Loucy (cell line): ENCODE data around the gene NRG2.

ENCODE experiments used
- H2AFZ ChIP-seq: fragments of 200-600 bp; sonication (generic); 2 replicates; pipeline ENCODE4 v1.6.0; 2016; ENCODE audit warnings: antibody characterized with exemption, mild to moderate bottlenecking, low read length, moderate library complexity
- H3F3A ChIP-seq: fragments of 200-600 bp; 2 replicates; pipeline ENCODE4 v1.6.0; 2016; ENCODE audit warnings: antibody characterized with exemption, low read depth, mild to moderate bottlenecking
- H3K27me3 ChIP-seq: fragments of 200-600 bp; sonication (generic); 2 replicates; pipeline ENCODE4 v1.6.1; 2014; ENCODE audit warnings: low read length, mild to moderate bottlenecking; ENCODE audit not compliant: insufficient read depth, poor library complexity, severe bottlenecking
- H3K36me3 ChIP-seq: fragments of 200-600 bp; sonication (generic); 2 replicates; pipeline ENCODE4 v1.6.1; 2016; ENCODE audit warnings: low read length; ENCODE audit not compliant: insufficient read depth
- H3K4me1 ChIP-seq: fragments of 200-600 bp; sonication (generic); 2 replicates; pipeline ENCODE4 v1.5.1; 2014; ENCODE audit warnings: low read length, mild to moderate bottlenecking; ENCODE audit not compliant: insufficient read depth, poor library complexity, severe bottlenecking
- H3K4me2 ChIP-seq: fragments of 200-600 bp; sonication (generic); 2 replicates; pipeline ENCODE4 v1.6.0; 2014; ENCODE audit warnings: antibody characterized with exemption, low read length, low read depth, mild to moderate bottlenecking; ENCODE audit not compliant: poor library complexity, severe bottlenecking
- H3K4me3 ChIP-seq: fragments of 200-600 bp; sonication (generic); 2 replicates; pipeline ENCODE4 v1.5.1; 2014; ENCODE audit warnings: low read length, mild to moderate bottlenecking, mixed read lengths; ENCODE audit not compliant: poor library complexity, severe bottlenecking
- H3K79me2 ChIP-seq: fragments of 200-600 bp; sonication (generic); 2 replicates; pipeline ENCODE4 v1.6.1; 2014; ENCODE audit warnings: low read length; ENCODE audit not compliant: insufficient read depth
- H3K9ac ChIP-seq: fragments of 200-600 bp; sonication (generic); 2 replicates; pipeline ENCODE4 v1.6.0; 2014; ENCODE audit warnings: mild to moderate bottlenecking, low read depth, low read length, moderate library complexity; ENCODE audit not compliant: poor library complexity, severe bottlenecking
- H3K9me2 ChIP-seq: fragments of 200-600 bp; sonication (generic); replicated peaks from 2 replicates; pipeline ENCODE4 v1.6.1; 2016; ENCODE audit warnings: low read depth, low read length, mixed read lengths
- H3K9me3 ChIP-seq: fragments of 200-600 bp; sonication (generic); 2 replicates; pipeline ENCODE4 v1.6.1; 2014; ENCODE audit warnings: mild to moderate bottlenecking, antibody characterized with exemption, low read length, low read depth; ENCODE audit not compliant: insufficient read depth
- H4K20me1 ChIP-seq: fragments of 200-600 bp; sonication (generic); 2 replicates; pipeline ENCODE4 v1.6.0; 2014; ENCODE audit warnings: antibody characterized with exemption, low read length, mild to moderate bottlenecking; ENCODE audit not compliant: insufficient read depth, poor library complexity, severe bottlenecking
- EZH2phosphoT487 ChIP-seq: fragments of 200-600 bp; IDR thresholded peaks from 2 replicates; pipeline ENCODE4 v1.6.1; 2018; ENCODE audit warnings: antibody characterized with exemption, mild to moderate bottlenecking, moderate library complexity, borderline replicate concordance
- TF ChIP-seq, protein P1 (sequence below): fragments of 200-600 bp; sonication (generic); conservative IDR thresholded peaks from 2 replicates; pipeline ENCODE4 v1.5.1; 2014; ENCODE audit warnings: mild to moderate bottlenecking, antibody characterized with exemption, low read length

Gene NRG2

DNA sequence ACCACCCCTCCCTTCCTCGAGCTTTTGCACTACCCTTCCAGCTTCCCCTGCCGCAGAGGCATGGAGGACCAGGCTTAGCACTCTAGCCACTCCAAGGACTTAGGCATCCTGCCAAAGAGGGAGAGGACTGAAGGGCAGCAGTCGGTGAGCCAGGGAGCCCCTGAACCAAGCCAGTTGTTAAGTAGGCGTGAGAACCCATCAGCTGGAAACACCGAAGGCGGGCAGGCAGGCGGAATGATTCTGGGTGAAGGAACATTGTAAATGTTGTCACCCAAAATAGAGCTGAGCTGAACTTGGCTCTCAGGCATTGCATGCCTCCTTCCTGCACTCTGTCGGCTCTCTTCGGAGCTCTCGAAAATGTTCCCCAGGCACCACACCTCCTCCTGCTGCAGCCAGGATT, 42.8 kb downstream of the NRG2 start:
- no peak for TF ChIP-seq EZH2phosphoT487
- TF ChIP-seq, protein P1, sequence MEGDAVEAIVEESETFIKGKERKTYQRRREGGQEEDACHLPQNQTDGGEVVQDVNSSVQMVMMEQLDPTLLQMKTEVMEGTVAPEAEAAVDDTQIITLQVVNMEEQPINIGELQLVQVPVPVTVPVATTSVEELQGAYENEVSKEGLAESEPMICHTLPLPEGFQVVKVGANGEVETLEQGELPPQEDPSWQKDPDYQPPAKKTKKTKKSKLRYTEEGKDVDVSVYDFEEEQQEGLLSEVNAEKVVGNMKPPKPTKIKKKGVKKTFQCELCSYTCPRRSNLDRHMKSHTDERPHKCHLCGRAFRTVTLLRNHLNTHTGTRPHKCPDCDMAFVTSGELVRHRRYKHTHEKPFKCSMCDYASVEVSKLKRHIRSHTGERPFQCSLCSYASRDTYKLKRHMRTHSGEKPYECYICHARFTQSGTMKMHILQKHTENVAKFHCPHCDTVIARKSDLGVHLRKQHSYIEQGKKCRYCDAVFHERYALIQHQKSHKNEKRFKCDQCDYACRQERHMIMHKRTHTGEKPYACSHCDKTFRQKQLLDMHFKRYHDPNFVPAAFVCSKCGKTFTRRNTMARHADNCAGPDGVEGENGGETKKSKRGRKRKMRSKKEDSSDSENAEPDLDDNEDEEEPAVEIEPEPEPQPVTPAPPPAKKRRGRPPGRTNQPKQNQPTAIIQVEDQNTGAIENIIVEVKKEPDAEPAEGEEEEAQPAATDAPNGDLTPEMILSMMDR, result no peak
- no peaks in the 10 kb centered on the region for H3K9me3 ChIP-seq
- no peak overlapping the region for H3K4me3 ChIP-seq
- H3F3A ChIP-seq, result no peaks in the 10 kb centered on the region
- no peaks in the 10 kb centered on the region for H3K9me2 ChIP-seq
- H3K36me3 ChIP-seq, result no peaks in the 10 kb centered on the region
- no peaks in the 10 kb centered on the region for H3K4me1 ChIP-seq
- H3K9ac ChIP-seq, result no peak overlapping the region
- peaks cover 5% of the 10 kb centered on the region for H3K27me3 ChIP-seq
- H4K20me1 ChIP-seq, result no peaks in the 10 kb centered on the region
- no peak overlapping the region for H2AFZ ChIP-seq
- no peak overlapping the region for H3K4me2 ChIP-seq
- no peaks in the 10 kb centered on the region for H3K79me2 ChIP-seq

DNA sequence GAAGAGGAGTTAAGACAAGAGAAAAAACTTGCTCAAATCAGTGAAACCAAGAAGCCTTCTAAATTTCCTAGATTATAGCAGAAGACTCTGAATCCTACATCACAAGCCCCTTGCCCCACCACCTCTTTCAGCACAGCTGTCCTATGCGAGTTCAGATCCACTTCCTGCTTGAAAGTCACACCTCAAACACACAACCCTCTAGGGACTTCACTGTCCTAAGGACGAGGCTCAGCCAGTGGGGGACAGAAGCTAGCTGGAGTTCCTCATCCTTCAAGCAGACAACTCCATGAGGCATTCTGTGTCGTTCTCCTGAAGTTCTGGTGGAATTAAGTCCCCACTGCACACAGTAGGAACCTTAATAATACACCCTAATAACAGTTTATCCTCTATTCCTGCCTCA, 44.3 kb downstream of the NRG2 start:
- Histone ChIP-seq H3K27me3 (peaks cover 5% of the 10 kb centered on the region), H3F3A (no peaks in the 10 kb centered on the region), H3K4me3 (no peak overlapping the region), H4K20me1 (no peaks in the 10 kb centered on the region), H2AFZ (no peak overlapping the region), H3K4me1 (no peaks in the 10 kb centered on the region), H3K9me3 (no peaks in the 10 kb centered on the region), H3K9me2 (no peaks in the 10 kb centered on the region), H3K36me3 (no peaks in the 10 kb centered on the region), H3K79me2 (no peaks in the 10 kb centered on the region), H3K4me2 (no peak overlapping the region), H3K9ac (no peak overlapping the region)
- no peak for TF ChIP-seq EZH2phosphoT487
- TF ChIP-seq, protein P1, result no peak

DNA sequence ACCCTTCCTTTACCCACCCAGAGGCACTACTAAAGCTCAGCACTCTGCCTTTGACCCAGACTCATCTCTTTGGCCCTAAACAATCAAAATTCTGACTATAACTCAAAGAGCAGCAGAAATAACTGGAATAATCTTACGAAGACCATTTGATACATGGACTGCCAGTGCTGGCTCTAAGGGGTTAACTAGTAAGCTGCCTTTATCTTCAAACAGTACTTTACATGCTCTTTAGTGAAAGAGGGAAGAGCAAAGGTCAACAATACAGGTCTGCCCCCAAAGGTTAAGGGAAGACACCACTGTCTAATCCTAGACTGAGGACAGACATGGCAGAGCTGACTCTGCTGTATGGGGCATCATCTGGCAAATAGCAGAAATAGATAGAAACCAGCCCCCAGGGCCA, 45.8 kb downstream of the NRG2 start:
- Histone ChIP-seq H3K27me3 (peaks cover 1% of the 10 kb centered on the region), H3K4me3 (no peak overlapping the region), H4K20me1 (no peaks in the 10 kb centered on the region), H3K4me2 (no peak overlapping the region), H3K36me3 (no peaks in the 10 kb centered on the region), H3K9ac (no peak overlapping the region), H3K4me1 (no peaks in the 10 kb centered on the region), H3F3A (no peaks in the 10 kb centered on the region), H3K79me2 (no peaks in the 10 kb centered on the region), H3K9me3 (no peaks in the 10 kb centered on the region), H3K9me2 (no peaks in the 10 kb centered on the region), H2AFZ (no peak overlapping the region)
- no peak for TF ChIP-seq EZH2phosphoT487
- TF ChIP-seq, protein P1, result no peak
